ENCODE results near the gene MOBP.
"Not testable (repeated sequence)": the region's sequence is repeated elsewhere in the genome, so short reads cannot be mapped to it uniquely, and the experiment has no call there.

The MOBP gene

GRCh38 chr3:39449796-39450195 is 17.7 kb upstream of the MOBP start:
- DNase-seq (ENCODE audit: low read depth), result no peak

GRCh38 chr3:39453134-39453533 is 14.3 kb upstream of the MOBP start:
- no peak for DNase-seq (ENCODE audit: low read depth)

GRCh38 chr3:39453872-39454271 is 13.6 kb upstream of the MOBP start:
- not testable (repeated sequence) for DNase-seq (ENCODE audit: low read depth)

GRCh38 chr3:39454591-39455217 is 12.8 kb upstream of the MOBP start:
- no peak for DNase-seq (ENCODE audit: low read depth)

DNA sequence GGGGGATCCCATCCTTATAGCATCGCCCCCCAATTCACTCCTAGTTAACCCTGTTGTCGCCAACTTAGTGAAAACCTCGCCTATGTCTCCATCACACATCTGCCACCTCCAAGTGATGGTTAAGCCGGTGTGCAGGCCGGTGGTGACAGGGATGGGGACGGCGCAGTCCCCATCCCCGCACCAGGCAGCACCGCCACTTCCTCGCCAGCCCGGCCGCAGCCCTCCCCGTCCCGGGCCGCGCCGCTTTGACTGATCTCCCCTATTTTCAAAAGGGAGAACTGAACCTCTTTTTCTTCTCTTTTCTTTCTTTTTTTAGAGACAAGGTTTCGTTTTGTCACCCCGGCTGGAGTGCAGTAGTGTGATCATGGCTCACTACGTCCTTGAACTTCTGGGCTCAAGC is 11.3 kb upstream of the MOBP start:
- DNase-seq (ENCODE audit: low read depth), result no peak

- DNase-seq (ENCODE audit: low read depth), result no peak
These were observed 10.1 kb upstream of the MOBP start for GRCh38 chr3:39457361-39457760.

GRCh38 chr3:39458579-39458978 is 8.9 kb upstream of the MOBP start:
- not testable (repeated sequence) for DNase-seq (ENCODE audit: low read depth)

DNA sequence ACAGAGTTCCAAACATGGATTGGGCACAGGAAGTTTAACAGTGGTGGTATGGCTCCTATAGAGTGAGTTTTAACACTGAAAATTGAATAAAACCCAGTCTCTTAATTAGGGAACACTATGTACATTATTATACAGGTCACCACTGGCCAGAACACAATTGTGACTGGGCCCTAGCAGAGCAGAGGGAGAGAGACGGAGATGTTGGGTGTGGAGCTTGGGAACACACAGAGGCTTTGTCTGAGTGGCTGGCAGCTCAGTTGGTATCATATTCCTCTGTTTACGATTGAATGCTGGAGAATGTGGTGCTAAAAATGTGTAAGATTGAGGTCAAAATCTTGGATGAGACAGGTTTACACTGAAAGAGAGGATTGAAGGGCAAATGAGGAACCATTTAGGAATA is 6.8 kb upstream of the MOBP start:
- DNase-seq (ENCODE audit: low read depth), result no peak

DNA sequence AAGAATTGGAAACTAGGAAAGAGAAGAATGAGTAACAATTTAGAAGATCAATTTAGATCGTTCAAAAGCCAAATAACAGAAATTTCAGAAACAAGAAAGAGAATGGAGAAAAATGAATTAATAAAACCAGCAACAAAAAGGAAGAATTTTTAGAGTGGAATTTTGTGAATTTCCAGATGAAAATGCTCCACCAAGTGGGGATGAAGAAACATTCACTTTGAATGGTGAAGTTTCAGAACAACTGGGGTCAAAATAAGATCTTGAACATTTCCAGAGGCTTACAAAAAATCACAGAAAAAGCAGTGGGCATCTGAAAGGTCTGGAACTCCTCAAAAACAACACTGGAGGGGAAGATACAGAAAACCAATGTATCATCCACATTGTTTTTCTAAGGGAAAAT is 4.2 kb upstream of the MOBP start:
- no peak for DNase-seq (ENCODE audit: low read depth)

- DNase-seq (ENCODE audit: low read depth), result no peak
These were observed 492 bp upstream of the MOBP start for GRCh38 chr3:39466988-39467387.

GRCh38 chr3:39468108-39468436 is 592 bp downstream of the MOBP start:
- DNase-seq (ENCODE audit: low read depth), result no peak

GRCh38 chr3:39469258-39469657 is 1.8 kb downstream of the MOBP start:
- no peak for DNase-seq (ENCODE audit: low read depth)

DNA sequence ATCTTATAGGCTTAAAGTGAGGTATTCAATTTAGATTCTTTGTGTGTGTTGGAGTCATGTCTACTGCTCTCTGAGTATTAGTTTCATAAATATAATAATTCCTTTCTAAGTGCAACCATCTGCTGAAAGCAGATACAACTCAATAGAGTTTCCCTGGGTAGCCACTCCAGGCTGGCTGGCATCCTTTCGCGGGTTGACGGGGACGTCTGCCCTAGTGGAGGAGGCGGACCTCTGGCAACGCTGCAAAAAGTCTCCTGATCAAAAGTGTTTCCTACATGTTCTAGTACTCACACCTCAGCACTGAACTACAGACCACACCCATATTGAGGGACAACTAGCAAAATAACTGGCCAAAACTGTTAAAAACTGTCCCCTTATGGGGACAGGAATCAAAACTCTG is 2.5 kb downstream of the MOBP start:
- DNase-seq (ENCODE audit: low read depth), result no peak

DNA sequence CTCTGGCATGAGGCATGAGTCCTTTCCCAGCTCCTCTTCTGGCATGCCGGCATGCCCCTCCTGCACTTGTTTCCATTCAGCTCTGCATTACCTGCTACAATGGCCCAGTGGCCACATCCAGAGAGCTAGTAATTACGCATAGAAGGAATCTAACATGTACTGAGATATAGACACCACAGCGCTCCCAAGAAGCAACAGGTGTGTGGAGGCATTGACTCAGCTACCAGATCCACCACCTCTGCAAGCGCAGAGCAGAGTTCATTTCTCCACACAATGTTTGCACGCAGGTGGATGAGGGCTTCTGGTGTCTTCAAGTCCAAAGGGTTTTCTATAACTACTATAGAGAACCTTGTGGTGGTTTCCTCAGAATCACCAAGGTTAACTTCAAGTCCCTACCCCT is 4.2 kb downstream of the MOBP start:
- no peak for DNase-seq (ENCODE audit: low read depth)

GRCh38 chr3:39473452-39474125 is 6.1 kb downstream of the MOBP start:
- no peak for DNase-seq (ENCODE audit: low read depth)

- DNase-seq (ENCODE audit: low read depth), result no peak
These were observed 6.6 kb downstream of the MOBP start for GRCh38 chr3:39474126-39474515.

DNA sequence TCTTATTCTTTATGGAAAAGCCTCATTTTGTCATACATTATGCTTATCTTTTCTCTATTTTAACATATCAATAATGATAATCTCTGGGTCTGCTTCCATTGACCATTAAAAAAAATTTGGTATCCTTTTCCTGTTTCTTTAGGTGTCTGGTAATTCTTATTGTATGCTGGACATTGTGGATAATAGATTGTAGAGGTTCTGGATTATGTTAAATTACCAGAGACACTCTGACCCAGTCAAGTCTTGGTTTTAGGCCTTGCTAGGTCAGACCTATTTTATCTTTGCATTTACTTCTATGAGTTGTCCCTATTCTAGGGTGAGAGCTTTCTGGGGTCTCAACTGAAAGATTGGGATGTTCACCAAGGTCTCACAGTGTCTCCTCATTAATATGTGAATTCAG is 9.3 kb downstream of the MOBP start:
- DNase-seq (ENCODE audit: low read depth), result no peak

- DNase-seq (ENCODE audit: low read depth), result no peak
These were observed 10.7 kb downstream of the MOBP start for GRCh38 chr3:39478226-39478625.

GRCh38 chr3:39479701-39480414 is 12.4 kb downstream of the MOBP start:
- no peak for DNase-seq (ENCODE audit: low read depth)

DNA sequence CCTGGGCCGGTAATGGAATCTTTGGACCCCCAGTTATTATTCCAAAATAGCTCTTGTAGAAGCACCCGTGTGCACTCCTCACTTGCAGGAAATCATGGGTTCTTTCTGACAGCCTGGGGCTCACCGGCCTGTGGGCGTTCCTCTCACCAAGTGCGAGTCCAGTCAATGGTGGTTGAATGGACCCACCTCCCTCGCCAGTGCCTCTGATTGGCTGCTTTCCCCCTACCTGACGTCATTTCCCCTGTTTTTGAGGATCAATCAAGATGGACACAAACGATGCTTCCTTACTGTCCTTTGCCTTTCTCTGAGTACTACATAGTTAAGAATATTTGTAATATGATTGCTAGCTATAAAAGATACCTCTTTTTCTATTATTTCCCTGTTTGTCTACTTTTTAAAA is 18.1 kb downstream of the MOBP start:
- DNase-seq (ENCODE audit: low read depth), result no peak

DNA sequence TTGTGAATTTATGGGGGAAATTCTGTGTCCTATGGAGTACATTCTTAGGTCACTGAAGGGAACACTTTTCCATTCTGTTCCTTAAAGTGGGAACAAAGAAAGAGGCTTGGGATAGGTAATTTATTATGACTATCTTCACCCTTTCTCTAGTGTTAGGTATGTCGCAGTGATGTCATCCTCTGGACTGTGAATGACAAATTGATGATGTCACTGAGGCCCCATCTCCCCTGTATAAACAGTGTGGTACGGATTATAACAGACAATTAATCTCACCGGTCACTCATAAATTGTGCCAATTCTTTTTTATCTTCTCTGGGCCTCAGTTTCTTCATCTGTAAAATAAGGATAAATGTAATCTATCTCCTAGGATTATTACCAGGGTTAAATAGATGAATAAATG is 23.5 kb downstream of the MOBP start:
- DNase-seq (ENCODE audit: low read depth), result no peak

GRCh38 chr3:39491733-39492350 is 24.4 kb downstream of the MOBP start:
- no peak for DNase-seq (ENCODE audit: low read depth)

GRCh38 chr3:39494781-39495180 is 27.3 kb downstream of the MOBP start:
- no peak for DNase-seq (ENCODE audit: low read depth)

Measured in HS-27A (cell line).